IMR-90 (cell line): Measurements from ENCODE around the gene ZNF782.

Experiments used
- CEBPB ChIP-seq: IDR thresholded peaks from 2 replicates; pipeline ENCODE4 v1.6.1; 2012; ENCODE audit warnings: low read depth, low read length, improper control_type of control experiment
- CTCF ChIP-seq: conservative IDR thresholded peaks from 2 replicates; pipeline ENCODE4 v1.5.1; 2012; ENCODE audit warnings: mild to moderate bottlenecking, low read depth, low read length, improper control_type of control experiment
- MXI1 ChIP-seq: IDR thresholded peaks from 2 replicates; pipeline ENCODE4 v1.6.1; 2012; ENCODE audit warnings: low read depth, mild to moderate bottlenecking, low read length, moderate library complexity, borderline replicate concordance
- POLR2A ChIP-seq: IDR thresholded peaks from 2 replicates; pipeline ENCODE4 v1.6.1; 2012; ENCODE audit warnings: mild to moderate bottlenecking, low read depth, low read length

DNA sequence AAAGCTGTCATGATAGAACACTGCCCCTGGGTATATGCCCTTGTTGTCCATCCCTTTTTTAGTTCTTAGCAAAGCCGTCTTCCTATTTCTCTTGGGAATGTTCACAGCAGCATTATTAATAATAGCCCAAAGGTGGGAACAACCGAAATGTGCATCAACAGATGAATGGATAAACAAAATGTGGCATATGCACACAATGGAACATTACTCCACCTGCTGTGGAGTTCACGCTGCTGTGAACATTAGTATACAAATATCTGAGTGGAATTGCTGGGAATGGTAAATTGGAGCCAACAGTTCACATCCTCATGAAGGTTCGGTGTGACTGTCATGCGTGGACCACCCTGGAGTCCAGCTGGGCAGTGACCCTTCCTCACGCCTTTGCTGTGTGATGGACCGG lies 37.8 kb upstream of the ZNF782 start:
- no peak for TF ChIP-seq CTCF
- TF ChIP-seq MXI1 = no peak
- TF ChIP-seq POLR2A = no peak
- no peak for TF ChIP-seq CEBPB
